Measurements from ENCODE around the gene SLC26A8.

SLC26A8 gene

GRCh38 chr6:36023996-36024795, at the start of gene SLC26A8:
SLC26A8 (minus strand) TSS chr6:36024641; CDS start chr6:36019707, 4,934 bp downstream.
- DNase-seq: peak; percentile 45

DNA sequence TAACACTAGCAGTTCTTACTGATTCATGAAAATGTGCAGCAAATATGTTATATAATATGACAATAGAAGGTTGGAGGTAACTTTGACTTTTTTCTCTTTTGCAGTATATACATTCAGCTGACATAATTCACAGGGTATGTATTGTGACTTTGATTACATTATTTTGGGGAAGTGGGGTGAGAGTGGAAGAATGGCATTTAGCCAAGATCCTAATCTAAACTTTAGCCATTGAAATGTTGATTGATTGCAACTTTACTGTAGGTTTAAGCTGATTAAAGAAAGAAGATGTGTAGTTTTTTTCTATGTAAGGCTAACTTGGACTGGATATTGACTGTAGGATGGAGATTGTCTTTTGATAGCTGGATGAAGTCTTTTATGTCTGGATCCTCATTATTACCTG, 49.1 kb upstream of the SLC26A8 start:
- DNase-seq: no peak

- DNase-seq: no peak
Measured at GRCh38 chr6:36072681-36073080, 48.2 kb upstream of the SLC26A8 start.

- no peak for DNase-seq
Measured at GRCh38 chr6:36071714-36072113, 47.3 kb upstream of the SLC26A8 start.

DNA sequence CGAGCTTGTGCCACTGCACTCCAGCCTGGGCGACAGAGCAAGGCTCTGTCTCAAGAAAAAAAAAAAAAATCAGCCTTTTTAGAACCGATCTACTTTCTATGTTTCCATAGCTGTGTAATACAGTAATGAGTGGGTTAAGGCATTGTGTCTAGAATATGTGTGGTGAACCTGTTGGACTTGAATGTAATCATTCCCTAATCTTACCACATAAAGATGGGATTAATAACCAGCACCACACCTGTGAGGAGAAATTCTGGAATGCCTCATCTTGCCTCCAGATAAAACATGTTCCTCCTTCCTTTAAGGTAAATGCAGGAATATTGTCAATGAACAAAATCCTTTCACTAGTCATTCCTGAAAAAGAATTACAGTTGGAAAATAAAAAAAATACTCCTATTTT, 46.8 kb upstream of the SLC26A8 start:
- no peak for DNase-seq

DNA sequence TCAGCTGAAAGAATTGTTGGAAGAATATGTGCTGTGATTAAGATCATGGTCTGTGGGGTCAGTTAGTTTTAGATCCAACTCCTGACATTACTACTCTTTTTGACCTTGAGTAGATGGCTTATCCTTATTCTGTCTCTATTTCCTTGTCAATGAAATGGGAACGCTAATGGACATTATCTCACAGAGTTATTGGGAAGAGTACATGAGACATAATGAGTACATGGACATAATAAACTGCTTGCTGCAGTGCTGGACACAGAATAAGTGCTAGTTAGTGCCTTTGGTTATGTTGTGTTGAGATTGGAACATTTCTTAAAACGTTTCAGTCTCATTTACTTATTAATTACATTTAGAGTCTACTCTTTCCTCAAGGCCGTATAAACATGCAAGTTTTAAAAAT, 45.8 kb upstream of the SLC26A8 start:
- DNase-seq: no peak

DNA sequence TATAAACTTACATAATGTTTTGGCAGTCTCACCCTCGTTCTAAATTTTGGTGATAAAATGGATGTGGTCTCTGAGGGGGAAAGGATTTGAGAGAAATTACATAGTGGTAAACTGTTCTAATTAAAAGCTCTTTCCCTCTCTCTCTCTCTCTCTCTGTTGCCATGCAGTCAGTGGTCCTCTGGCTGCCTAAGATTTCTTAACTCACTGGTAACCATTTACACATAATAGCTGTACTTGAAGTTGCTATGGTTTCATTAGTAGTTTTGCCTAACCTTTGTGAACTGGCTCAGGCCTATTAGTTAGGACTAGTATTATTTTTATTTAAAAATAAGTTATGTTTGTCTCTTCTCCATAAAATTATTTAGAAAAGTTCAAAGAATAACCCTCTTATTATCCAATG, 45.1 kb upstream of the SLC26A8 start:
- DNase-seq: no peak

DNA sequence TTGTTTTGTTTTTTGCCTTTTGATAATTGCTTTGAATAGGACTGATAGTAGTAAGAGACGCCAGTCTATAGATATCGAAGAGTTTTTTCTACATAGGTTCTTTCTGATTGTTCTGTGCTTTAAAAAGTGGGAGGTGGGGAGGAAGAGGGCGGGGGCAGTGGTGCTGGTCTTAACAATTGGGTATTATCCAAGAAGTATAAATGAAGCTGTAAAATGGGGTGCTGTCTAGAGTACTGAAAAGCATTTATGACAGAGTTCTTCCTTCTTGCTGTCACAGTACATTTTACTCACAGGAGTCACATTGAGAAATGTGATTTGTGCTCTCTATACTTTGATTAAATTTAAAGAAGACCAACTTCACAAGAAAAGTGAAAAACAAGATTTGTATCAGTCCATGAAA, 44.1 kb upstream of the SLC26A8 start:
- no peak for DNase-seq

DNA sequence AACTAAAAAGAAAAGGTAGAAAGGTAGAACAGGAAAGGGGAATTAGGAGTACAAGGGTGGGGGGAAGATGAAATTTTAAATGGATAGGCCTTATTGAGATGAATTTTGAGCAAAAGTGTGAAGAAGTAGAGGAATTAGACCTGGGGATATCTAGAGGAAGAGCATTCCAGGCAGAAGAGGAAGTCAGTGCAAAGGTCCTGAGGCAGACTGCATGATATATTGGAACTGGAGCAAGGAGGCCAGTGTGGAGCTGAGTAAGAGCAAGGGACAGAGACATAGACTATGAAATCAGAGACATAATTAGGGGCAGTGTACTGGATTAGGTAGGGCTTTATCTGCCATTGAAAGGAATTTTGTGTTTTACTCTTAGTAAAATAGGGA, 43.6 kb upstream of the SLC26A8 start:
- DNase-seq: no peak

GRCh38 chr6:36067374-36068011, 43.1 kb upstream of the SLC26A8 start:
- DNase-seq: peak; percentile 7

DNA sequence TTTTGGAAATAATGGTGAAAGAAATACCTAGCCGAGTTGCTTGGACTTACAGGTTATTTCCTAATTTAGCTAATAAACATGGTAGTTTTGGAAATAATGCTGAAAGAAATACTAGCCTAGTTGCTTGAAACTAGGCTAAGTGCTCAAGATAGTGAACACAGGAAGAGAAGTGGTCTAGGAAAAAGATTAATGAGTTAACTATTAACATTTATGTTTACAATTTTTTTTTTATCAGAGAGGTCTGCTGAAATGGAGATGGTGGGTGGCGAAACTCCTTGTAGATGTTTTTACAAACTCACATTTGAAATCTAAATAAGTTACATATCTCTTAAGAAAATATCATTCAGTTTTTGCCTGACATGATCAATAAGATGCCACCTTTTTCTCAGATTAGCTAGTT, 42.4 kb upstream of the SLC26A8 start:
- no peak for DNase-seq

- DNase-seq: peak; percentile 8
Measured at GRCh38 chr6:36065916-36066315, 41.5 kb upstream of the SLC26A8 start.

GRCh38 chr6:36064770-36065396, 40.4 kb upstream of the SLC26A8 start:
- DNase-seq: no peak

GRCh38 chr6:36063318-36064060, 39.0 kb upstream of the SLC26A8 start:
- DNase-seq: no peak

GRCh38 chr6:36062247-36062646, 37.8 kb upstream of the SLC26A8 start:
- DNase-seq: no peak

- DNase-seq: no peak
Measured at GRCh38 chr6:36061236-36061635, 36.8 kb upstream of the SLC26A8 start.

GRCh38 chr6:36056178-36056577, 31.7 kb upstream of the SLC26A8 start:
- no peak for DNase-seq

GRCh38 chr6:36054956-36055355, 30.5 kb upstream of the SLC26A8 start:
- DNase-seq: no peak

GRCh38 chr6:36054415-36054814, 30.0 kb upstream of the SLC26A8 start:
- DNase-seq: no peak

DNA sequence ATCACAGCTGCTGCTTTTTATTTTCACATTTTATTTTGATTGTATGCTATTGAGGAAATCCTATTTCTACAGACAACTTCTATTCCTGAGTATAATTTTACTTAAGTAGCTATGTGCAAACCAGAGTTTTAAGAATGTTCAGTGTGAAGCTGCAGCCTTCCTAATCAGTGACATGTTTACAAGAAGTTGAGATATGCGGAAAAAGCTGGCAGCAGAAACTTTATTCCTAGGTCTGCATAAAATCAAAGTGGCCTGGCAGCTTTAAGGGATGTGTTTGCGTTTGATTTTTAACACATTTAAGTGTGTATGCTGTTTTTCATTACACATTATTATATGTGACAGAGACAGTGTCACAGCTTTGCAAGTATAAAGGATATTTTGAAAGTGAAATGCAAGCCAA, 29.4 kb upstream of the SLC26A8 start:
- DNase-seq: no peak

DNA sequence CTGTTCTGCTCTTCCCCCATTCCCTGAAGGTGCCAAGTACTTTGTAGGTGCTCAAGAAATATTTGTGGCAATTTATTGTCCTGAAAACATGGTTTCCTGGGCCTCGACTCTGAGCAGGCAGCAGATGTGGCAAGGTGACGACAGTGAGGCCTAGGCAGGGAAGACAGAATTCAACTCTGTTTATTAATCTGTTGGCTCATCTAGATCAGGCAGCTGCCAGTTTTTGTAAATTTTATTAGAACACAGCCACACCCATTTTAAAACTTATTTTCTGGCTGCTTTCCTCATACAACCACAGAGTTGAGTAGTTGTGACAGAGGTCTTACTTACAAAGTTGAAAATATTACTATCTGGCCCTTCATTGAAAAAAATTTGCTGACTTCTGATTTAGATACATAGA, 27.7 kb upstream of the SLC26A8 start:
- peak; percentile 33 for DNase-seq

GRCh38 chr6:36050947-36051710, 26.7 kb upstream of the SLC26A8 start:
- DNase-seq: no peak

- DNase-seq: no peak
Measured at GRCh38 chr6:36050305-36050704, 25.9 kb upstream of the SLC26A8 start.

Data from eye (tissue), 1 donor.